MM.1S (cell line): ENCODE data around the gene LRCH2.

Experiments used
- DNase-seq: peaks from one replicate; pipeline ENCODE4 v3.0.0-alpha.2; 2015
- H2AFZ ChIP-seq: fragments of 300-600 bp; sonication (generic); 2 replicates; pipeline ENCODE4 v1.6.0; 2016; ENCODE audit warnings: antibody characterized with exemption, low read length
- H3F3A ChIP-seq: fragments of 300-600 bp; sonication (generic); 2 replicates; pipeline ENCODE4 v1.6.1; 2016; ENCODE audit warnings: mild to moderate bottlenecking, antibody characterized with exemption, low read length, moderate library complexity, mixed read lengths; ENCODE audit not compliant: insufficient read depth
- H3K27ac ChIP-seq: fragments of 300-600 bp; sonication (generic); 2 replicates; pipeline ENCODE4 v1.5.1; 2016; ENCODE audit warnings: mild to moderate bottlenecking, low read length
- H3K27me3 ChIP-seq: fragments of 300-600 bp; sonication (generic); replicated peaks from 2 replicates; pipeline ENCODE4 v1.6.0; 2016; ENCODE audit warnings: low read length; ENCODE audit not compliant: insufficient read depth
- H3K36me3 ChIP-seq: fragments of 300-600 bp; sonication (generic); replicated peaks from 2 replicates; pipeline ENCODE4 v1.6.1; 2016; ENCODE audit warnings: mild to moderate bottlenecking, low read length, mixed read lengths; ENCODE audit not compliant: insufficient read depth
- H3K4me1 ChIP-seq: fragments of 300-600 bp; sonication (generic); 2 replicates; pipeline ENCODE4 v1.6.1; 2016; ENCODE audit warnings: low read length, mixed read lengths
- H3K4me2 ChIP-seq: fragments of 300-600 bp; sonication (generic); 2 replicates; pipeline ENCODE4 v1.6.0; 2016; ENCODE audit warnings: low read depth, low read length
- H3K4me3 ChIP-seq: fragments of 300-600 bp; sonication (generic); 2 replicates; pipeline ENCODE4 v1.5.1; 2016; ENCODE audit warnings: low read length, mixed read lengths
- H3K79me2 ChIP-seq: fragments of 300-600 bp; sonication (generic); 2 replicates; pipeline ENCODE4 v1.6.1; 2016; ENCODE audit warnings: mixed run types, low read length, mixed read lengths
- H3K9ac ChIP-seq: fragments of 300-600 bp; sonication (generic); 2 replicates; pipeline ENCODE4 v1.6.1; 2016; ENCODE audit warnings: low read length, mixed read lengths
- H3K9me2 ChIP-seq: fragments of 300-600 bp; sonication (generic); replicated peaks from 2 replicates; pipeline ENCODE4 v1.6.1; 2016; ENCODE audit warnings: mild to moderate bottlenecking, low read length, mixed read lengths; ENCODE audit not compliant: insufficient read depth
- H3K9me3 ChIP-seq: fragments of 300-600 bp; sonication (generic); replicated peaks from 2 replicates; pipeline ENCODE4 v1.6.1; 2016; ENCODE audit warnings: mild to moderate bottlenecking, low read length, mixed read lengths; ENCODE audit not compliant: insufficient read depth
- H4K20me1 ChIP-seq: fragments of 300-600 bp; sonication (generic); 2 replicates; pipeline ENCODE4 v1.6.1; 2016; ENCODE audit warnings: mild to moderate bottlenecking, low read length, moderate library complexity, mixed read lengths; ENCODE audit not compliant: insufficient read depth
- EZH2 ChIP-seq: fragments of 300-600 bp; sonication (generic); optimal IDR thresholded peaks from 2 replicates; pipeline ENCODE3; 2017; ENCODE audit warnings: low read depth, mild to moderate bottlenecking, antibody characterized with exemption, low read length, mixed read lengths
- EZH2phosphoT487 ChIP-seq: fragments of 300-600 bp; sonication (generic); IDR thresholded peaks from 2 replicates; pipeline ENCODE4 v1.6.1; 2018; ENCODE audit warnings: antibody characterized with exemption, low read length
- TF ChIP-seq, protein P1 (sequence below): fragments of 300-600 bp; sonication (generic); IDR thresholded peaks from 2 replicates; pipeline ENCODE4 v1.5.1; 2016; ENCODE audit warnings: antibody characterized with exemption, low read length, mixed read lengths

LRCH2 gene

DNA sequence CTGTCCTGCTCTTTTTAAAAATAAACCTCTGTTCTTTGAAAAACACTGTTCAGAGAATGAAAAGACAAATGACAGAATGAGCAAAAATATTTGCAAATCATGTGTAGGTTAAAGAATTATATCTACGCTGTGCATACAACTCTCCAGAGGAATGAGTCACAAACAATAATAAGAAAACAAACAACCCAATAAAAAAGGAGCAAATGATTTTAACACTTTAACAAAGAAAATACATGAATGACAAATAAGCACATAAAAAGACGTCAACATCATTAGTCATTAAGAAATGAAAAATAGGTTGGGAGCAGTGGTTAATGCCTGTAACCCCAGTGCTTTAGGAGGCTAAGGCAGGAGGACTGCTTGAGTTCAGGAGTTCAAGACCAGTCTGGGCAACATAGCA, 21.1 kb upstream of the LRCH2 start:
- H3K27me3 ChIP-seq = no peaks in the 10 kb centered on the region
- no peaks in the 10 kb centered on the region for H3K36me3 ChIP-seq
- no peaks in the 10 kb centered on the region for H3K9me3 ChIP-seq
- no peaks in the 10 kb centered on the region for H3K79me2 ChIP-seq
- H3F3A ChIP-seq = no peaks in the 10 kb centered on the region
- no peaks in the 10 kb centered on the region for H3K4me1 ChIP-seq
- DNase-seq = no peak
- no peaks in the 10 kb centered on the region for H4K20me1 ChIP-seq
- H3K4me3 ChIP-seq = no peak overlapping the region
- H3K9ac ChIP-seq = no peak overlapping the region
- H2AFZ ChIP-seq = no peak overlapping the region
- no peaks in the 10 kb centered on the region for H3K9me2 ChIP-seq
- TF ChIP-seq EZH2phosphoT487 (no peak), EZH2 (no peak)
- TF ChIP-seq, protein P1, sequence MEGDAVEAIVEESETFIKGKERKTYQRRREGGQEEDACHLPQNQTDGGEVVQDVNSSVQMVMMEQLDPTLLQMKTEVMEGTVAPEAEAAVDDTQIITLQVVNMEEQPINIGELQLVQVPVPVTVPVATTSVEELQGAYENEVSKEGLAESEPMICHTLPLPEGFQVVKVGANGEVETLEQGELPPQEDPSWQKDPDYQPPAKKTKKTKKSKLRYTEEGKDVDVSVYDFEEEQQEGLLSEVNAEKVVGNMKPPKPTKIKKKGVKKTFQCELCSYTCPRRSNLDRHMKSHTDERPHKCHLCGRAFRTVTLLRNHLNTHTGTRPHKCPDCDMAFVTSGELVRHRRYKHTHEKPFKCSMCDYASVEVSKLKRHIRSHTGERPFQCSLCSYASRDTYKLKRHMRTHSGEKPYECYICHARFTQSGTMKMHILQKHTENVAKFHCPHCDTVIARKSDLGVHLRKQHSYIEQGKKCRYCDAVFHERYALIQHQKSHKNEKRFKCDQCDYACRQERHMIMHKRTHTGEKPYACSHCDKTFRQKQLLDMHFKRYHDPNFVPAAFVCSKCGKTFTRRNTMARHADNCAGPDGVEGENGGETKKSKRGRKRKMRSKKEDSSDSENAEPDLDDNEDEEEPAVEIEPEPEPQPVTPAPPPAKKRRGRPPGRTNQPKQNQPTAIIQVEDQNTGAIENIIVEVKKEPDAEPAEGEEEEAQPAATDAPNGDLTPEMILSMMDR = no peak
- H3K4me2 ChIP-seq = no peak overlapping the region
- no peak overlapping the region for H3K27ac ChIP-seq

DNA sequence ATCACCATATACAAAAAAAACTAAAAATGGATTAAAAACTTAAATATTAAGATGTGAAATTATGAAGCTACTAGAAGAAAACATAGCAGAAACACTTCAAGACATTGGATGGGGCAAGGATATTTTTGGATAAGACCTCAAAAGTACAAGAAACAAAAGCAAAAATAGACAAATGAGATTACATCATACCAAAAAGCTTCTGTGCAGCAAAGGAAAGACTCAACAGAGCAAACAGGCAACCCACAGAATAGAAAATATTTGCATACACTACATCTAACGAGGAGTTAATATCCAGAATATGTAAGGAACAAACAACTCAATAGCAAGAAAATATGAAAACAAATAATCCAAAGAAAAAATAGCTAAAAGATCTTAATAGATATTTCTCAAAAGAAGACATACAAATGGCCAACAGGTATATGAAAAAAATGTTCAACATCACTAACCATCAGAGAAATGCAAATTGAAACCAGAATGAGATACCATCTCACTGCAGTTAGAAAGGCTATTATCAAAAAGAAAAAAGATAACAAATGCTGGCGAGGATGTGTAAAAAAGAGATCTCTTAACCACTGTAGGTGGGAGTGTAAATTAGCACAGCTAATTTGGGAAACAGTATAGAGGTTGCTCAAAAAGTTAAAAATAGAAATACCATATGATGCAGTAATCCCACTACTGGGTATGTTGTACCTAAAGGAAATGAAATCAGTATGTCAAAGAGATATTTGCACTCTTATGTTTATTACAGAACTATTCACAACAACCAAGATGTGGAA, 17.8 kb upstream of the LRCH2 start:
- Histone ChIP-seq H3F3A (no peaks in the 10 kb centered on the region), H3K9me2 (no peaks in the 10 kb centered on the region), H3K4me2 (peak overlapping the region; percentile 41; the same call in 1 of the 2 replicates), H3K79me2 (no peaks in the 10 kb centered on the region), H3K9ac (no peak overlapping the region), H3K4me1 (no peaks in the 10 kb centered on the region), H3K9me3 (no peaks in the 10 kb centered on the region), H3K4me3 (0 out of 2 replicates have a peak overlapping the region, but pooled peaks have one; percentile 20), H2AFZ (no peak overlapping the region), H3K27ac (peak overlapping the region; percentile 42; the same call in 1 of the 2 replicates), H4K20me1 (no peaks in the 10 kb centered on the region), H3K36me3 (no peaks in the 10 kb centered on the region), H3K27me3 (no peaks in the 10 kb centered on the region)
- peak; percentile 10 for DNase-seq
- TF ChIP-seq, protein P1 = no peak

DNA sequence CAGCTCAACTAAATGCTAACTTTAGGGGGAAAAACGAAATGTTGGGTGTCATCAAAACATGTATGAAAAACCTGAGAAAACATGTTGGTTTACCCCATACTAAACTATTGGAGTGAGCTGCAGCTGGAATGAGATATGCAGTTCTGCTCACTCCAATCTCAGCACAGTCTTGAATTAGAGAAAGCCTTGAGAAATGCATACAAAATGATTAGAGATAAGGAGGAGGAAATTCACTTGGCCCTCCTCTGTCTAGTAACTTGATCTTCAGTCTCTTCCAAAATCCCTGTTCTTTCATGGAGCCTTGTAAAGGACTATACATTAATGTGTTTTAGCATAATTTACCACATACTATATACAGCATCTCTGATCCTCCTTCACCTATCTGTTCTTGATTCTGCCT, 3.2 kb upstream of the LRCH2 start:
- no peak overlapping the region for H2AFZ ChIP-seq
- H3K27me3 ChIP-seq = no peaks in the 10 kb centered on the region
- no peak overlapping the region for H3K9ac ChIP-seq
- no peak overlapping the region for H3K27ac ChIP-seq
- H3K4me2 ChIP-seq = no peak overlapping the region
- DNase-seq = no peak
- no peaks in the 10 kb centered on the region for H3K9me3 ChIP-seq
- no peaks in the 10 kb centered on the region for H3F3A ChIP-seq
- no peaks in the 10 kb centered on the region for H3K9me2 ChIP-seq
- no peaks in the 10 kb centered on the region for H3K4me1 ChIP-seq
- H3K4me3 ChIP-seq = no peak overlapping the region
- no peaks in the 10 kb centered on the region for H4K20me1 ChIP-seq
- TF ChIP-seq EZH2 (no peak), EZH2phosphoT487 (no peak)
- TF ChIP-seq, protein P1 = no peak
- no peaks in the 10 kb centered on the region for H3K79me2 ChIP-seq
- H3K36me3 ChIP-seq = no peaks in the 10 kb centered on the region
